ENCODE results near the gene FAM107B. TPM values are rescaled to one million over a fixed set of nuclear protein-coding genes. Genes with fewer than 3 reads are reported as not detected.

The FAM107B gene
- total RNA-seq, 6 donors from 2014 or later: 44.0 to 136 (median 77.0) TPM

DNA sequence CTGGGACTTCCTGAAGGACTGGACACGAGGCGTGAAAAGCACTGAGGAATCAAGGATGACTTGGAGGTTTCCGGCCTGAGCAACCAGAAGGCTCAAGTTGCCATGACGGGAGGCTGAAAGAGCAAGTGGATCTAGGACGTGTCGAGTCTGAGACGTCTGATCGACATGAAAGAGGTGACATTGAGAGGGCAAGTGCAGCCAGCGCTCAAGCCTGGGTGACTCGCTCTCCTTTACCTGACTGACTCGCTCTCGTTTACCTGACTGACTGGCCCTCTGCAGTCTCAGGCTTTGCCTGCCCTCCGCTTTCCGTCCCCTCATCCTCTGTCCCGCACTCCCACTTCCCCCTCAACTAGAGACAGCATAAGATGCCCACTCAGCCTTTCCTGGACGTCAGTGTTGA is 241.4 kb downstream of the FAM107B start:
- Histone ChIP-seq H3K27ac (no peak overlapping the region), H3K27me3 (no peaks in the 10 kb centered on the region), H3K9me3 (no peaks in the 10 kb centered on the region), H3K4me1 (peaks cover 0 to 17% (median 5%) of the 10 kb centered on the region in 4 donors), H3K4me3 (no peak overlapping the region), H3K36me3 (peaks cover 0 to 25% (median 10%) of the 10 kb centered on the region in 4 donors)
- TF ChIP-seq POLR2A (IDR thresholded peaks at IDR 0.05): no peak
- TF ChIP-seq POLR2AphosphoS5 (IDR thresholded peaks at IDR 0.05): no peak
- TF ChIP-seq EP300 (IDR thresholded peaks at IDR 0.05): no peak
- no peak for TF ChIP-seq CTCF (IDR thresholded peaks at IDR 0.05)
- WGBS, 2 donors: 90 to 93% methylated on average over 16 of the region's 16 CpGs
- no peak for DNase-seq
- no peak for ATAC-seq (ENCODE audit: low FRiP score in 2 of 2)

DNA sequence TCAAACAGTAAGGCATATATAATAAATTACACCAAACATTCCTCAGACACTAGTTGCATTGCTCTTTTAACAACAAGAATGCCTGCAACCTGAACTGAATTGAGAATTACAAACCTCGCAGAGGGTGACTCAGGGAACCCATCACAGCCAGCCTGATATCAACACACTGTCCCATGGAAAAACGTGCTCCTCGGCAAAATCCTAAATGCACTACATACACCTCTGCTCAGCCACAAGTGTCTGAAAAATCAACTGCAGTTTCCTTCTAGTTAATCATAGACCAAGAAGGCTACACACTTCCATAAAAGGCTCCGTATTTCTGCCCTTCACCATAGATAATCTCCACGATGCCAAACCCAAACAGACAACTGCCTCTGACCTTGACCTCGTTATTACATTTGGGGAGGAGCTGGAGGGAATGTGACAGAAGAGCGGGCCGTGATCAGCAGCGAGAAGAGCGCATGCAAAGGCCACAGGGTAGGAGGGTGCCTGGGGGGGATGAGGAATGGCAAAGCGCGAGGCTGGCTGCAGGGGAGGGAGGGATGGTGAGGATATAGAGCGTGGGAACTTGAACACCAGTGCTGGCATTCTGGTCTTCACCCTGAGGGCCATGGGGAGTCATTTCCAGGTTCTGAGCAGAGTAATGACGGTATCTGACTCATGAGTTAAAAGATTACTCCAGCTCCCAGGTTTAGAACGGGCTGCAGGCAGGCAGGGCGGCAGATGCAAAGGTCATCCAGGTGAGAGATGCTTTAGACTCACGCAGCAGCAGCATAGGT is 242.0 kb downstream of the FAM107B start:
- Histone ChIP-seq H3K4me3 (no peak overlapping the region), H3K27ac (no peak overlapping the region), H3K9me3 (no peaks in the 10 kb centered on the region), H3K27me3 (no peaks in the 10 kb centered on the region), H3K36me3 (peaks cover 0 to 25% (median 11%) of the 10 kb centered on the region in 4 donors), H3K4me1 (peaks cover 0 to 17% (median 5%) of the 10 kb centered on the region in 4 donors)
- WGBS, 2 donors: 87% methylated on average over 17 of the region's 17 CpGs
- no peak for ATAC-seq (ENCODE audit: low FRiP score in 2 of 2)
- no peak for DNase-seq
- TF ChIP-seq CTCF (IDR thresholded peaks at IDR 0.05): no peak

- DNase-seq: no peak
- 89 to 90% methylated on average over 5 of the region's 5 CpGs for WGBS, 2 donors
- no peak overlapping the region for H3K4me3 ChIP-seq
- no peaks in the 10 kb centered on the region for H3K27me3 ChIP-seq
- H3K27ac ChIP-seq: no peak overlapping the region
- H3K9me3 ChIP-seq: no peaks in the 10 kb centered on the region
- ATAC-seq (ENCODE audit: low FRiP score in 2 of 2): no peak
- TF ChIP-seq CTCF (IDR thresholded peaks at IDR 0.05) (no peak), EP300 (IDR thresholded peaks at IDR 0.05) (no peak), POLR2AphosphoS5 (IDR thresholded peaks at IDR 0.05) (no peak)
- H3K36me3 ChIP-seq: peaks cover 0 to 25% (median 13%) of the 10 kb centered on the region in 4 donors
- peaks cover 0 to 12% (median 4%) of the 10 kb centered on the region in 4 donors for H3K4me1 ChIP-seq
These were observed 242.7 kb downstream of the FAM107B start for GRCh38 chr10:14531974-14532373.

- Histone ChIP-seq H3K4me1 (no peaks in the 10 kb centered on the region), H3K4me3 (no peak overlapping the region), H3K27ac (no peak overlapping the region), H3K36me3 (peaks cover 0 to 25% (median 15%) of the 10 kb centered on the region in 4 donors), H3K9me3 (no peaks in the 10 kb centered on the region), H3K27me3 (no peaks in the 10 kb centered on the region)
- ATAC-seq (ENCODE audit: low FRiP score in 2 of 2) (no peak), DNase-seq (no peak)
- 70 to 82% methylated on average over 5 of the region's 5 CpGs for WGBS, 2 donors
- no peak for TF ChIP-seq CTCF (IDR thresholded peaks at IDR 0.05)
- TF ChIP-seq POLR2AphosphoS5 (IDR thresholded peaks at IDR 0.05): no peak
- no peak for TF ChIP-seq POLR2A (IDR thresholded peaks at IDR 0.05)
- no peak for TF ChIP-seq EP300 (IDR thresholded peaks at IDR 0.05)
These were observed 244.2 kb downstream of the FAM107B start for GRCh38 chr10:14530465-14530864.

- 74 to 87% methylated on average over 3 of the region's 3 CpGs for WGBS, 2 donors
- no peaks in the 10 kb centered on the region for H3K4me1 ChIP-seq
- no peak for DNase-seq
- H3K27me3 ChIP-seq: no peaks in the 10 kb centered on the region
- H3K4me3 ChIP-seq: no peak overlapping the region
- no peak for ATAC-seq (ENCODE audit: low FRiP score in 2 of 2)
- peaks cover 0 to 25% (median 15%) of the 10 kb centered on the region in 4 donors for H3K36me3 ChIP-seq
- TF ChIP-seq POLR2AphosphoS5 (IDR thresholded peaks at IDR 0.05) (no peak), CTCF (IDR thresholded peaks at IDR 0.05) (no peak), POLR2A (IDR thresholded peaks at IDR 0.05) (no peak), EP300 (IDR thresholded peaks at IDR 0.05) (no peak)
- no peaks in the 10 kb centered on the region for H3K9me3 ChIP-seq
- H3K27ac ChIP-seq: no peak overlapping the region
These were observed 245.3 kb downstream of the FAM107B start for GRCh38 chr10:14529351-14529750.
